Measurements from ENCODE around the gene IL19.

IL19 gene

DNA sequence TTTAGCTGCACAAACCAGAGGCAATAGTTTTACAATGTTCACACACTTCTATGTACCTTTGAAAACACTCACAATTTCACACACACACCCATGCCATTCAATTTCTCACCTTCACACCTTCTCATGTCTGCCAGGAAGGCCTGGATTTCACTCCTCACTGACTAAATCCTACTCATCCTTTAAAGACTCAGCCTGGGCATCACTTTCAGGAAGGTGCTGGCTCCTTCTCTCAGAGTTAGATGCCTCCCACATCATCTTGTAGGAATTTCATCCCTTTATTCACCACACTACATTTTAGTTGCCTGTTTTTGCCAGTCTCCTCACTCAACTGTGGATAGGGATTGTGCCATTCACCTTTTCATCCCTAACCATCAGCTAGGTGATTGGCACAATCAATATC is 97.1 kb downstream of the IL19 start:
- Histone ChIP-seq H3K4me1 (ENCODE audit: insufficient read depth, low read length, severe bottlenecking) (no peaks in the 10 kb centered on the region), H3K79me2 (ENCODE audit: insufficient read depth, low read length) (no peaks in the 10 kb centered on the region), H3K4me3 (ENCODE audit: low read depth, low read length, poor library complexity, severe bottlenecking) (no peak overlapping the region), H3K9me3 (ENCODE audit: low read length) (no peaks in the 10 kb centered on the region), H3K9ac (ENCODE audit: low read length) (no peak overlapping the region), H3K27me3 (ENCODE audit: insufficient read depth, low read length) (no peaks in the 10 kb centered on the region; the same call in 1 of the 2 replicates), H3K36me3 (ENCODE audit: insufficient read depth, low read length) (no peaks in the 10 kb centered on the region), H3K27ac (ENCODE audit: low read depth, low read length, poor library complexity, severe bottlenecking) (no peak overlapping the region), H3K4me2 (ENCODE audit: low read length) (no peak overlapping the region), H4K20me1 (ENCODE audit: insufficient read depth, low read length) (no peaks in the 10 kb centered on the region), H3F3A (ENCODE audit: insufficient read depth, low read length) (no peaks in the 10 kb centered on the region), H3K9me2 (ENCODE audit: low read depth, low read length) (no peaks in the 10 kb centered on the region), H2AFZ (ENCODE audit: low read length) (no peak overlapping the region)
- no peak for TF ChIP-seq CTCF (IDR thresholded peaks at IDR 0.05; ENCODE audit: low read length)
- TF ChIP-seq EZH2 (IDR thresholded peaks at IDR 0.05; ENCODE audit: borderline replicate concordance, low read length), result no peak

GRCh38 chr1:206868264-206868663 is 97.7 kb downstream of the IL19 start:
- no peaks in the 10 kb centered on the region for H3F3A ChIP-seq (ENCODE audit: insufficient read depth, low read length)
- H3K9me3 ChIP-seq (ENCODE audit: low read length), result no peaks in the 10 kb centered on the region
- H3K9ac ChIP-seq (ENCODE audit: low read length), result no peak overlapping the region
- H3K4me2 ChIP-seq (ENCODE audit: low read length), result no peak overlapping the region
- no peak overlapping the region for H2AFZ ChIP-seq (ENCODE audit: low read length)
- TF ChIP-seq EZH2 (IDR thresholded peaks at IDR 0.05; ENCODE audit: borderline replicate concordance, low read length), result no peak
- no peak for TF ChIP-seq CTCF (IDR thresholded peaks at IDR 0.05; ENCODE audit: low read length)
- no peaks in the 10 kb centered on the region for H3K36me3 ChIP-seq (ENCODE audit: insufficient read depth, low read length)
- H3K4me1 ChIP-seq (ENCODE audit: insufficient read depth, low read length, severe bottlenecking), result no peaks in the 10 kb centered on the region
- H4K20me1 ChIP-seq (ENCODE audit: insufficient read depth, low read length), result no peaks in the 10 kb centered on the region
- no peaks in the 10 kb centered on the region for H3K9me2 ChIP-seq (ENCODE audit: low read depth, low read length)
- no peak overlapping the region for H3K4me3 ChIP-seq (ENCODE audit: low read depth, low read length, poor library complexity, severe bottlenecking)
- no peak overlapping the region for H3K27ac ChIP-seq (ENCODE audit: low read depth, low read length, poor library complexity, severe bottlenecking)
- H3K27me3 ChIP-seq (ENCODE audit: insufficient read depth, low read length), result no peaks in the 10 kb centered on the region; the same call in 1 of the 2 replicates
- no peaks in the 10 kb centered on the region for H3K79me2 ChIP-seq (ENCODE audit: insufficient read depth, low read length)

DNA sequence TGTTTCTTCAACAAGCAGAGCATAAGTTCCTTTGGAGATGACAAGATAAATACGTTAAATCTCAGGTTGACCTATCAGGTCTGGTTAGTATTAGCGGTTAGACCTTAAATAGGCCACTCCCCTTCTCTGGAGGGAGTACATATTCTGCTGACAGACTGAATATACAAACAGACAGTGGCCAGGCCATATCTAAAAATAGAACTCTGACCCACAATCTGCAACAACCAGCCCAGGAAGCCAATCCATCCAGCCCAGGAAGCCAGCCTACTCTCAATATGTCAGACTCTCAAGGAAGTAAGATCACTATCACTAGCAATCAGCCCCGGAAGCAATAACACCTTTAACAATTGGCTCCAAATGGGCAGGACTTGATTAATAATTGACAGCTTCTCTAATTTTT is 101.6 kb downstream of the IL19 start:
- no peaks in the 10 kb centered on the region for H4K20me1 ChIP-seq (ENCODE audit: insufficient read depth, low read length)
- no peaks in the 10 kb centered on the region for H3K79me2 ChIP-seq (ENCODE audit: insufficient read depth, low read length)
- H3K4me3 ChIP-seq (ENCODE audit: low read depth, low read length, poor library complexity, severe bottlenecking), result no peak overlapping the region
- H3K27ac ChIP-seq (ENCODE audit: low read depth, low read length, poor library complexity, severe bottlenecking), result no peak overlapping the region
- no peak for TF ChIP-seq EZH2 (IDR thresholded peaks at IDR 0.05; ENCODE audit: borderline replicate concordance, low read length)
- no peak for TF ChIP-seq CTCF (IDR thresholded peaks at IDR 0.05; ENCODE audit: low read length)
- no peaks in the 10 kb centered on the region for H3K4me1 ChIP-seq (ENCODE audit: insufficient read depth, low read length, severe bottlenecking)
- H3K36me3 ChIP-seq (ENCODE audit: insufficient read depth, low read length), result no peaks in the 10 kb centered on the region
- no peak overlapping the region for H3K9ac ChIP-seq (ENCODE audit: low read length)
- no peaks in the 10 kb centered on the region for H3K9me3 ChIP-seq (ENCODE audit: low read length)
- H3K27me3 ChIP-seq (ENCODE audit: insufficient read depth, low read length), result no peaks in the 10 kb centered on the region; the same call in 1 of the 2 replicates
- H3K9me2 ChIP-seq (ENCODE audit: low read depth, low read length), result no peaks in the 10 kb centered on the region
- no peaks in the 10 kb centered on the region for H3F3A ChIP-seq (ENCODE audit: insufficient read depth, low read length)
- H2AFZ ChIP-seq (ENCODE audit: low read length), result no peak overlapping the region
- no peak overlapping the region for H3K4me2 ChIP-seq (ENCODE audit: low read length)
